GM12873 (cell line): ENCODE results near the gene ATP5ME.

ENCODE experiments used
- TF ChIP-seq, protein P1 (sequence below): IDR thresholded peaks from 2 replicates; pipeline ENCODE4 v1.5.1; 2012; ENCODE audit warnings: low read depth, mild to moderate bottlenecking, moderate library complexity, low read length, control low read depth; ENCODE audit not compliant: insufficient read depth; ENCODE audit errors: missing control alignments

The ATP5ME gene

DNA sequence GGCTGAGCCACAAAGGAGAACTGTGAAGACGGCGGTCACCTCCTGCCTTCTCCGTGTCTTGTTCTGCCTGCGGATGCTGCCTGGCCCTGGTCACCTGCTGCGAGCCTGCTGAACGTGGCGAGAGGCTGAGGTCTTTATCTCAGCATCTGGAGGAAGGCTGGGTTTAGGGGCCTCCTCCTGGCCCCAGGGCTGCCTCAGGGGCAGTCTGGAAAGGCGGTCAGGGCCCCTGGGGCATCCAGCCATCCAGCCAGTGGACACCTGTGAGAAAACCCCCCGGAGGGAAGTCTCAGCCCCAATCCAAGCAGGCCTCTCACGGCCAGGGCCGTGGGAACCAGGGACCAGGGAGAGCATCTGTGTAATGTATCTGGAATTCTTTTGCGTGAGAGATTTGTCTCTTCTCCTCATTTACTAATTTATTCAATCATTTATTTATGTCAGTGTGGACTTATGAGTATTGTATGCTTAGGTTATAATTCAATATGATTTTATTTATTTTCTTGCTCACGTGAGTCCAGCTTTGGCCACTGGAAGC is 37.4 kb downstream of the ATP5ME start:
- TF ChIP-seq, protein P1, sequence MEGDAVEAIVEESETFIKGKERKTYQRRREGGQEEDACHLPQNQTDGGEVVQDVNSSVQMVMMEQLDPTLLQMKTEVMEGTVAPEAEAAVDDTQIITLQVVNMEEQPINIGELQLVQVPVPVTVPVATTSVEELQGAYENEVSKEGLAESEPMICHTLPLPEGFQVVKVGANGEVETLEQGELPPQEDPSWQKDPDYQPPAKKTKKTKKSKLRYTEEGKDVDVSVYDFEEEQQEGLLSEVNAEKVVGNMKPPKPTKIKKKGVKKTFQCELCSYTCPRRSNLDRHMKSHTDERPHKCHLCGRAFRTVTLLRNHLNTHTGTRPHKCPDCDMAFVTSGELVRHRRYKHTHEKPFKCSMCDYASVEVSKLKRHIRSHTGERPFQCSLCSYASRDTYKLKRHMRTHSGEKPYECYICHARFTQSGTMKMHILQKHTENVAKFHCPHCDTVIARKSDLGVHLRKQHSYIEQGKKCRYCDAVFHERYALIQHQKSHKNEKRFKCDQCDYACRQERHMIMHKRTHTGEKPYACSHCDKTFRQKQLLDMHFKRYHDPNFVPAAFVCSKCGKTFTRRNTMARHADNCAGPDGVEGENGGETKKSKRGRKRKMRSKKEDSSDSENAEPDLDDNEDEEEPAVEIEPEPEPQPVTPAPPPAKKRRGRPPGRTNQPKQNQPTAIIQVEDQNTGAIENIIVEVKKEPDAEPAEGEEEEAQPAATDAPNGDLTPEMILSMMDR = no peak

DNA sequence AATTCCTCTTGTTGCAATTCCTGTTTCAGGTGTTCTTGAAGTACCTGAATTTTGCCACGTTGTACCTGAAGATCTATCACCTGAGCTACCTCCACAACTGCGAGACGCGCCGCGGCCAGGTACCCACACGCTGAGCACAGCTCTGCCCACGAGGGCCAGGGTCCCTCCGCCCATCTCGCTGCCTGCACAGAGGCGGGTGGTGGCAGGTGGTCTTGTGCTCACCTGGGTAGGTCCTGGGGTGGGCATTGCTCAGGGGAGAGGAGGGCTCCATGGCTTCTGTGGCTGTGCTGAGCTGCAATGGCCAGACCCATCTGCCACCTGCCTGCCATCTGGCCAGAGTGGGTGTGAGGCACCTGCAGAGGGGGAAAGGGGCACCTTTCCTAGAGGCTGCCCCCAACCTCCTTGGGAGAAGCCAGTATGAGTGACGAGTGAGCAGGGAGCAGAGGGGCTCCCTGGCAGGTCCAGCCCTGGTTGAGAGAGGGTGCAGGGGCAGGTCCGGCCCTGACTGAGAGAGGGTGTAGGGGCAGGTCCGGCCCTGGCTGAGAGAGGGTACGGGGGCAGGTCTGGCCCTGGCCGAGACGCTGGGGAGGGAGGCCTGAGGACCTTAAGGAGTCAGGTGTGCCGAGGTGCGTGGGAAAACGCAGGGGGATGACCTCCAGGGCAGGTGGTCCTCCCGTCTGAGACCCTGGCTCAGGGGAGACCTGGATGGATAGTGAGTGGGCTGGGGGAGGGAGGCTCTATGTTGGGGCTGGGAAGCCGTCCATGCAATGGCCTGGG is 38.0 kb downstream of the ATP5ME start:
- TF ChIP-seq, protein P1 = no peak

DNA sequence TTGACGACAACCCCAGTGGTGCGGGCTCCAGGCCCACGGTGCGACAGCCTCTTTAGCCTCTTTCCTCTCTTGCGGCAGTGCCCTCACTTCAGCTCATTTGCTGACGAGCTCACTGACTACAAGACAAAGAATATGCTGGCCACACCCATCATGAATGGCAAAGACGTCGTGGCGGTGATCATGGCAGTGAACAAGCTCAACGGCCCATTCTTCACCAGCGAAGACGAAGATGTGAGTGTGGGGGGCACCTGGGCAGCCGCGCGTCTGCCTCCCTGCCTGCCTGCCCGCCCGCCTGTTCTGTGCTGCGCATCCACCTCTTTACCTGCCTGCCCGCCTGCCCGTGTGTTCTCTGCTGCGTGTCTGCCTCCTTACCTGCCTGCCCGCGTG is 39.5 kb downstream of the ATP5ME start:
- TF ChIP-seq, protein P1 = no peak

DNA sequence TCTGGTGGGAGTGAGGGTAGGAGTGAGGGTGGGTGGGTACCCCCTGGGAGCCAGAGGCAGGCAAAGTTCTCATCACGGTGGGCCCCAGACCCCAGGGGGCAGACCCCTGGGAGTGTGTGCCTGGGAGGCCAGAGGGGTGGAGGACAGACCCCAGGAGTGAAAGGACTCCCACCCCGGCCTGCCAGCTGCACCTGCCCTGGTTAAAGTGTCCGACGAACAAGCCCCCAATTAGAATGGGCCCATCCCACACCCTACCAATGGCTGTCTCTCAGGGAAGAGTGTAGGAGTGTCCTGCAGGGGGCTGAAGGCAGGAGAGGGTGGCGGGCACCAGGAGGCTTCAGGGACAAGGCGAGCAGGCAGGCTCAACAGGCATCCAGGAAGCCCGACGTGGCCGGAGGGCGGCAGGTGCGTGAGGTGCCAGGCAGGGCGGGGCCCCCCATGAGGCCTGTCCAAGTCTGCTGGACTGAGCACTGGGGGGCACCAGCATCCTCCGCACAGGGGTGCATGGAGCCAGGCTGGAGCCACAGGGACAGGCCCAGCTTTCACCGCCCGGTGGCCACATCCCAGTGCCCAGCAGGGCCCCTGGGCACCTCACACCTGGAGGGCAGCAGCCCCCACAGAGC is 40.0 kb downstream of the ATP5ME start:
- TF ChIP-seq, protein P1 = no peak

DNA sequence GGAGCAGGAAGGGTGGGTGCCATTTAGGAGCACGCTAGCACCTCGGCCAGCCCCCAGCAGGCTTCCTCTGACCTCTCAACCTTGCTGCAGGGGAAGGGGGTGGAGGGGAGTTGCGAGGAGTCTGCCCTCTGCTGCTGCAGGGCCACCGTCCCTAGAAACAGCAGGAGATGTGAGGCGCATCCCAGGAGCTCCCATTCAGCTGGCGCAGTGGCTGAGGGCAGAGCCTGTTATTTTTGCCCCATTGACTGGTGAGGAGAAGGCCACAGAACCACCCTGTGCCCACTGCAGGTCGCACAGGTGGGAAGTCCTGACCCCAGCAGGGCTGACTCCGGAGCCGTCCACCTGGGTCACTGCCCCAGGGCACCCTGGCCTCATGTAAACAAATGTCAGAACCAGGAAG is 40.7 kb downstream of the ATP5ME start:
- TF ChIP-seq, protein P1 = no peak

DNA sequence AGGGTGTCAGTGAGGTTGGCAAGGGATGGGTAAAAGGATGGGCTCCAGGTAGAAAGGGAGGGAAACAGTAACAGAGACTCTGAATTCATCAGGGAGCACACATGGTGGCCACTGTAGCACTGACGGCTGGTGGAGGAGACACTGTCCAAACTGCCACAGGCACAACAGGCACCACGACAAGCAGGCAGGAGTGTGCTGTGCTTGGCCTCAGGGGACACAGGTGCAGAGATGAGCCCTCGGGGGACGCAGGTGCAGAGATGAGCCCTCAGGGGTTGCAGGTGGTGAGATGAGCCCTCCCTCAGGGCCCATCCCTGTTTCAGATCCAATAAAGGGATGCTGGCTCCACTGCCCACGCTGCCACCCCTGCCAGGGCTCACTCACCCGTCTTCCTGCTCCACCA is 41.1 kb downstream of the ATP5ME start:
- TF ChIP-seq, protein P1 = no peak

DNA sequence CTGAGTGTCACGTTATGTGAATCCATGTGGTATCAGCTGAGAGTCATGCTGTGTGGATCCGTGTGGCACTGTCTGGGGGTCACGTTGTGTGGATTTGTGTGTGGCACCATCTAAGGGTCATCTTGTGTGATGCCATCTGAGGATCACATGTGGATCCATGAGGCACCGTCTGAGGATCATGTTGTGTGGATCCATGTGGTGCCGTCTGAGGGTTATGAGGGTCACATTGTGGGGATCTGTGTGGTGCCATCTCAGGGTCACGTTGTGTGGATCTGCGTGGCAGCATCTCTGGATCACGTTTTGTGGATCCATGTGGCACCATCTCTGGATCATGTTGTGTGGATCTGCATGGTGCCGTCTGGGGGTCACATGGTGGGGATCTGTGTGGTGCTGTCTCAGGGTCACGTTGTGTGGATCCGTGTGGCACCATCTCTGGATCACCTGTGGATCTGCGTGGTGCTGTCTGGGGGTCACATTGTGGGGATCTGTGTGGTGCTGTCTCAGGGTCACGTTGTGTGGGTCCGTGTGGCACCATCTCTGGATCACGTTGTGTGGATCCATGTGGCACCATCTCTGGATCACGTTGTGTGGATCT is 41.8 kb downstream of the ATP5ME start:
- TF ChIP-seq, protein P1 = no peak
